GM19351 (cell line): Measurements from ENCODE around the gene COA7.

Experiments used
- ATAC-seq: cut with Tn5 transposase; IDR thresholded peaks from one replicate; pipeline ENCODE4 v1.9.1; 2021; ENCODE audit warnings: mild to moderate bottlenecking, moderate library complexity; ENCODE audit not compliant: unreplicated experiment

COA7 gene

DNA sequence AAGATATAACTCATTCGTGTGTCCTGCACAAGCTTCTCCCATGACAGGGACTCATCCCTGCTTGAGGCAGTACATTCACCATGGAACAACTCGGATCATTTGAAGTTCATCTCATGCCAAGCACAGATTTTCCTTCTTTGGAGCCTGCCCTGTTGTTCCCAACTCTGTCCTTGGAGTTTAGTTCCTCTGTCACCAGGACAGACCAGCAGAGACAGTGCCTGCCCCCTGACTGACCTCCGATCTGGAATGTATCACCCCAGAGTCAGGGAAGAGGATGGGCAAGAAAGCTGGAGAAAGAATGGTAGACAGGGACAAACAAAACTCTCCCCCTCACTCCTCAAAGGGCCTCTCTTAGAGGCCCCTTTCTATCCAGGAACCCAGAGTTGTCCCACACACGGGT lies 60.2 kb downstream of the COA7 start:
- ATAC-seq = no peak

DNA sequence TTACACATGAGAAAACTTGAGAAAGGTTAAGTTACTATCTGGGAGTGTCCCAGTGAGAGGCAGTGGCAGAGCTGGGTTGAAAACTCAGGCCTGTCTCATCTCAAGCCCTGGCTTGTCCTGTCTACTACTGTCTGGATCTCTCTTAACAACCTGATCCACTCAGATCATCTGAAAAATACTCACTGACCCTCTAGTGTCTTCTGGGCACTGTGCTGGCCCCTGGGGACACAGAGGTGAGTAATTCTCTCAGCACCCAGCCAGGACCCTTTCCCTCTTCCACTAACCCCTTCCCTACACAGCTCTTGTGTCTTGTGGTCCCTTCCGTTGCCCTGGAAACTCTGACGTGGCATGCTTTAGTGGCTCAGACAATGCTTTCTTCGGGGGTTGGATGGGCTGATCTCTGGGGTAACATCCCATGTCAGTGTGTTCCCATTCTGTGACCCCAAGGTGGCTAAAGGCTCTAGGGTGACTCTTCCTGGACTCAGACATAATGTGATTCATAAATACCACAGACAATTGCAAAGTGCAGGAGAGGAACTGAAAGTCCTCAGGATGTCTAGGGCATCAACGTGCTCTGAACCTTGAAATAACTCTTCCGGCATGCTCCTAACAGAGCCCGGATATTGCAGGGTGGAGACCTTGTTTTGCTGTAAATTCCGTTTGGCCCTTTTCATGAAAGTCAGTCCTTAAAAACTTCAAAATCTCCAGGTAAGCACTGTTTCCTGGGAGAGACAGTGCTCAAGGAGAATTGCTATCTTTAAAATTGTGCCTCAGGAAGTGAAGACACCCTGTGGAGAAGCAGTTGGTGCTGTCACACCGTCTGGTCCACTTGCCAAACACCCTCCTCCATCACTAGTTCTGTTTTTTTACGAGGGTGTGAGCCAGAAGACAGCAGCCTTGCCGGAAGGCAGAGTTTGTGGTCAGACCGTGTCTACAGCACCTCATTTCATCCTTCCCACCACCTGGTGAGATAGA lies 61.1 kb downstream of the COA7 start:
- ATAC-seq = peak; percentile 71

DNA sequence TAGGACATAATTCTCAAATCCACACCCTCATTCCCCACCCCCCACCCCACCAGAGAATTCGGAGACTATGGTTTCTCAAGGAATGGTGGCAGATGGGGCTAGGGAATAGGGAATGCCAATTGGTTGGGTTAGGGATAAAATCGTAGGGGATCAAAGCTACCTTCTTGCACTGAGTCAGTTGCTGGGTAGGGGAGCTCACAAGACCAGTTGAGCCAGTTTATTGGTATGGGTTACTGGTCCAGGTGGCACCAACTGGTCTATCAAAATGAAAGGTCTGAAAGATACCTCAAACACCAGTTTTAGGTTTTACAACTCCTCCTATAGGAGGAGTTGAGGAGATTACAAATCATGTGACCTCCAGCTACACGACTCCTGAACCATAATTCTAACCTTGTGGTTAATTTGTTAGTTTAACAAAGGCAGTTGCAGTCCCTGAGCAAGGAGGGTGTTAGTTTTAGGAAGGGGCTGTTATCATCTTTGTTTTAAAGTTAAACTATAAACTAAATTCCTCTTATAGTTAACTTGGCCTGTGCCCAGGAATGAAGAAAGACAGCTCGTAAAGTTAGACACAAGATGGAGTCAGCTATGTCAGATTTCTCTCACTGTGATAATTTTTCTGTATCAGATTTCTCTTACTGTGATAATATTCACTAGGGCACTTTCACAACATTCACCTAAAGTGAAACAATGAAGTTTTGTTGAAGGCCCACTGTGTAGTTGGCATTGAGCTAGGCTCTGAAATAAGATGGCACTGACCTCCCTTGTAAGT lies 62.6 kb downstream of the COA7 start:
- ATAC-seq = no peak
